HG02981 (cell line): ENCODE data around the gene GDI2.
"Not testable (repeated sequence)": the region's sequence is repeated elsewhere in the genome, so short reads cannot be mapped to it uniquely, and the experiment has no call there.

Source experiments
- ATAC-seq: cut with Tn5 transposase; IDR thresholded peaks from one replicate; pipeline ENCODE4 v1.9.1; 2021; ENCODE audit warnings: mild to moderate bottlenecking, moderate library complexity; ENCODE audit not compliant: unreplicated experiment

Gene GDI2

GRCh38 chr10:5813341-5814109, at the start of gene GDI2:
GDI2 (minus strand) TSS chr10:5813434; CDS start chr10:5813258, 176 bp downstream.
- peak; percentile 75 for ATAC-seq

GRCh38 chr10:5862360-5862961, 49.2 kb upstream of the GDI2 start:
- peak; percentile 95 for ATAC-seq

- ATAC-seq: no peak
Observed at GRCh38 chr10:5860066-5860465, 46.8 kb upstream of the GDI2 start.

GRCh38 chr10:5858811-5859210, 45.6 kb upstream of the GDI2 start:
- ATAC-seq: no peak

- ATAC-seq: no peak
Observed at GRCh38 chr10:5856701-5857004, 43.4 kb upstream of the GDI2 start.

- no peak for ATAC-seq
Observed at GRCh38 chr10:5855979-5856700, 42.9 kb upstream of the GDI2 start.

GRCh38 chr10:5854131-5854475, 40.9 kb upstream of the GDI2 start:
- ATAC-seq: no peak

- not testable (repeated sequence) for ATAC-seq
Observed at GRCh38 chr10:5846667-5847066, 33.4 kb upstream of the GDI2 start.

- ATAC-seq: no peak
Observed at GRCh38 chr10:5844345-5845055, 31.3 kb upstream of the GDI2 start.

- no peak for ATAC-seq
Observed at GRCh38 chr10:5843686-5844344, 30.6 kb upstream of the GDI2 start.

GRCh38 chr10:5841965-5842364, 28.7 kb upstream of the GDI2 start:
- ATAC-seq: no peak

GRCh38 chr10:5840314-5841307, 27.4 kb upstream of the GDI2 start:
- ATAC-seq: peak; percentile 78

- ATAC-seq: not testable (repeated sequence)
Observed at GRCh38 chr10:5836181-5836580, 22.9 kb upstream of the GDI2 start.

- ATAC-seq: no peak
Observed at GRCh38 chr10:5835446-5836095, 22.3 kb upstream of the GDI2 start.

- no peak for ATAC-seq
Observed at GRCh38 chr10:5833814-5834213, 20.6 kb upstream of the GDI2 start.

- no peak for ATAC-seq
Observed at GRCh38 chr10:5832946-5833345, 19.7 kb upstream of the GDI2 start.

GRCh38 chr10:5831446-5831782, 18.2 kb upstream of the GDI2 start:
- no peak for ATAC-seq

- no peak for ATAC-seq
Observed at GRCh38 chr10:5830629-5831445, 17.6 kb upstream of the GDI2 start.

- ATAC-seq: no peak
Observed at GRCh38 chr10:5829267-5829666, 16.0 kb upstream of the GDI2 start.
